Smooth muscle cell of the brain vasculature (primary cell): ENCODE results near the gene FGR.

ENCODE experiments used
- DNase-seq: peaks from one replicate; pipeline ENCODE4 v3.0.0-alpha.2; 2012; ENCODE audit warnings: low read depth, low spot score

FGR gene

GRCh38 chr1:27616441-27616840 lies 18.5 kb downstream of the FGR start:
- DNase-seq: no peak

- DNase-seq: no peak
Measured at GRCh38 chr1:27615346-27616192, 19.4 kb downstream of the FGR start.

- DNase-seq: no peak
Measured at GRCh38 chr1:27614625-27615344, 20.2 kb downstream of the FGR start.

GRCh38 chr1:27614043-27614624 lies 20.9 kb downstream of the FGR start:
- no peak for DNase-seq

GRCh38 chr1:27612718-27613117 lies 22.3 kb downstream of the FGR start:
- no peak for DNase-seq

GRCh38 chr1:27611450-27611849 lies 23.5 kb downstream of the FGR start:
- no peak for DNase-seq

DNA sequence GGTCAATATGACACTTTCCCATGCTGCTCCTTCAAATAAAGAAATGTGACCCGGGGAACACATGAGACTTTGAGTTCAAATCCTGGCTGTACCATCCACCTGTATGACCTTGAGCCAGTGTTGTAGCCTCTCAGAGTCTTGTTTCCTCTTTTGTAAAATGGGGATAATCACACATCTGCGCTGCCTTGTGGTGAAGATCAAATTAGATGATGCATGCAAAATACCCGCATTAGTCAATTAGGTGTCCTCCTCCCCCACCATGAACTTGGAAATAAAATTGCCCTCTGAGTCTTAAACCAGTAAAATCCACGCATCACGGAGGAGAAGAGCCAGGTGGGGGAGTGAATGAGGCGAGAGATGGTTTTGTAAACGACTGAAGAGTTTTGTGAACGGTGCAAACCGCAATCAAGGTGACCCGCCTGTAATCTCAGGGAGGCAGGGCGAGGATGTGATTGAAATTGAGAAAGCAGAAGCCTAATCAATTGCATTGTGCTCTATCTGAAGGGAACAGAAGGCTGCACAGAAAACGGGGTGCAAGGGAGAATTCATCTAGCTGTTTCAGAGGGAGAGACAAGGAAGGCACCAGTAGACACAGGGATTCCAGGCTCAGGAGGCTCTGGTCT lies 25.3 kb downstream of the FGR start:
- no peak for DNase-seq

- no peak for DNase-seq
Measured at GRCh38 chr1:27609210-27609555, 25.8 kb downstream of the FGR start.

DNA sequence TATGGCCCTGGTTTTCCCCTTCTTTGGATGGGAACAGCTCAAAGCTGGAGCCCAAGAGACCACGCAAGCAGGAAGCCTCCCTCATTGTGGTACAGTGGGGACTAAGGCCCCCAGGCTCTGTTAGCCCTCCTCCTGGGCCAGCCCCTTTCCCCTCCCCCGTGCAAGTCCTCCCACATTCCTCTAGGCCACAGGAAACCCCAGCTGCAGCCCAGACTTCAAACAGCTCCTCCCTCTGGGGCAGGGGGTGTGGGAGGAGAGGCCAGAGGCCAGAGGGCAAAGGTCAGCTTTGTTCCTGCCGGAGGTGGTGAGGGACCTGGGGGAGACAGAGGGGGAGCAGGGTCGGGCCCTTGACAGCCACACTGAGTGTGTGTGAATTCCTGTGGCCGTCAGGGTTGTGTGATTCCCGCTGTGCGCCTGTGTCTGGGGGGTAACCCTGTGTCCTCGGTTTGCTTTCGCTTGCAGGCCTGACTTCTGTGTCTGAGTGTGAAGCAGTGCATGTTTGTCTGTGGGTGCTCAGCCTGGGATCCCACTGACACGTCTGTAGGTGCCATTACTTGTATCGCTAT lies 27.7 kb downstream of the FGR start:
- DNase-seq: peak; percentile 60

GRCh38 chr1:27606708-27607238 lies 28.2 kb downstream of the FGR start:
- no peak for DNase-seq

GRCh38 chr1:27605796-27606707 lies 28.9 kb downstream of the FGR start:
- DNase-seq: no peak

DNA sequence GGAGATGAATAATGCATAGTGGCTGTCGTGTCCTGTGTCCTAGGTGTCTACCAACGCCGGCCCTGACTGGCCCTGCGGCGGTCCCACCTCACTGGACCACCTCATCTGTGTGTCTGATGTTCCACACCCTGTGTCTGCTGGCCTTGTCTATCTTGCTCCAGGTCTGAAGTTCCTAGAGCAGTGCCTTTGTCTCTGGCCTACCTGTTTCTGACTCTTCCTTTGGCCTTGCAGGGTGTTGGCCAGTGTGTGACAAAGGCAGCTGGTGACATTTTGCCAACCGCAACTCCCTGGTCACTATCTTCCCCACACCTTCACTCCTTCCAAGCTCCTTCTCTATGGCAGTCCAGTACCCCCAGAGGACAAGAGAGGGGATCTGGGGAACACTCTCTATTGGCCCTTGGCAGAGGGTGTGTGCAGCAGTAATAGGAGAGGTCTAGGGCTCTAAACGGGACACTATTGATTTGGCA lies 29.7 kb downstream of the FGR start:
- no peak for DNase-seq

GRCh38 chr1:27604579-27605299 lies 30.2 kb downstream of the FGR start:
- no peak for DNase-seq

DNA sequence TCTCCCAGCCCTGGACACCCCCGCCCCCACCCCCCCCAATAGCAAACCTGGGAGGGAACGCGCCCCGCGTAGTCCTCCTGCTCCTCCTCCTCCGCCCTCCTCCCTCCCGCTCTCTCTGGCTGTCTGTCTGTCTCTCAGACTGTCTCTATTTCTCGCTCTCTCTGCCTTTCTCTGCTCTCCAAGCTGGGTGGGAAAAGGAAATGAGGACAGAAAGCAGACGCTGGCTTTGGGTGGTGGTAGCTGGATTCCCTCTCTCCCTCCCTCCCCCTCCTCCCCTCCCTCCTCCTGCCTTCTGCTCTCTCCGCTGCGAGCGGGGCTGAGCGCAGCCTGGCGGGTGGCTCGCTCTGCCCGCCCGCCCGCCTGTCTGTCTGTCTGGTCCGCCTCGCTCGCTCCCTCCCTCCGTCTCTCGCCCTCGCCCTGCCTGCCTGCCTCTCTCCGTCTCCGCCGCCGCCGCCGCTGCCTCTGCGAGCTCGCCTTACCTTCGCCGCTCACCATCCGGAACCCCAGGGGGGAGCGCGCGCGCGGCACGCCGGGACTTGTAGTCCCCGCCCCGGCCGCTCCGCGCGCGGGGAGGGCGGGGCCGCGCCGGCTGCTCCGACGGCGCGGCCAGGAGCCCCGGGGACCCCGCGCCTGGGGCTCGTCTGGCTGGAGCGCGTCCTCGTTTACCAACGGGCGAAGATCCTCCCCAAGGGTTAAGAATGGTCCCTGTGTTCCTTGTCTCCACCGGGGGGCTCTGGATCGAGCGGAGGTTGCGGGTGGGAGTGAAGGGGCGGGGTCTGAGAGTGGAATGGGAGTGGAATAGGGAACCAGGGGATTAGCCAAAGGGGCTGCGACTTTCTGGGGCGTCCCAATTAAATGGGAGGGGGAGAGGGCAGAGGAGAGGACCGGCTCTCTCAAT lies 31.1 kb downstream of the FGR start, which contains the start of gene AHDC1:
Gene AHDC1, minus strand, starts transcription at position 464 of the 898 bp plus-strand sequence. CDS start 52,029 bp downstream, outside the sequence.
- DNase-seq: peak; percentile 86

- DNase-seq: no peak
Measured at GRCh38 chr1:27603309-27603680, 31.7 kb downstream of the FGR start.

DNA sequence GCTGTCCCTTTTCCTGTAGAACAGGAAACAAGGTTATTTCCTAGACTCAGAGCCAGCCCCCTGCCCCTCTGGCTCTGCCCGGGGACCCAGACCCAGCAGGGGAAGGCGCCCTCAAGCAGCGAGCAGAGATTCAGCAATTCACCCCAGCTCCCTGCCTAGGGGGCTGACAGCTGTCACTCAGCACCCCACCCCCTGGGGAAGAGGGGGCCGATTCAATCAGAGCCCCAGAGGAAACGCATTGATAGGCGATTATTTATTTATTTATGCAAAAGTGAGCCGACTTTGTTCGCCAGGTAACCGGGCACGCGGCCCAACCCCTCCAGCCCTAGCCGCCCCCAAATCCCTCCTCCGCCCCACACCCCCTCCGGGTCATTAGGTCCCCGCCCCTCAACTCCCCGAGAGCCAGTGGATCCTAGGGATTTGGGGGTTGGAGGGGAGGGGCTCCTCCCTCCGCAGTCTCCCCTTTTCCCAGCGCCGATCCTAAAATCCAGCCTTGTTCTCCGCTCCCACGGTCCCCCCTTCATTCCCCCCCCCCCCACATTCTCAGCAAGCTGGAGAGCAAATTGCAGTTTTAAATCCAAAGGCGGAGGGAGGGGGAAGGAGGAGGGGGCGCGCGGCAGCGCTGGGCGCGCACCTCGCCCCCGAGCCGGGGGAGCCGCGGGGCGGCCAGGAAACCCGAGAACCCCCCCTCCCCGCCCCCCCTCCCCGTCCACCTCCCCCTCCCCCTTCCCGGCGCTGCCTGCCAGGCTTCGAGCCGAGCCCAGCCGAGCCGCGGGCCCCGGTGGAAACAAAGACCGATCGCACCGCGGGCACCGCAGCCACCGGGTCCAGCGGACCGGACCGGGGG lies 32.3 kb downstream of the FGR start:
- no peak for DNase-seq

- no peak for DNase-seq
Measured at GRCh38 chr1:27601771-27602461, 33.1 kb downstream of the FGR start.
